Breast epithelium (tissue), 3 donors: Measurements from ENCODE around the gene SS18.

Experiments used
- POLR2A ChIP-seq: fragments of 450-650 bp; IDR thresholded peaks from one replicate; pipeline ENCODE4 v1.6.1; 2016; ENCODE audit warnings: antibody characterized with exemption, mild to moderate bottlenecking, moderate library complexity
- POLR2AphosphoS5 ChIP-seq, 3 donors: sonication (generic); formaldehyde crosslinking; IDR thresholded peaks; one replicate each; pipeline ENCODE4 v1.6.1; 2017; ENCODE audit warnings: antibody characterized with exemption in 3 of 3
- TF ChIP-seq, protein P1 (sequence below), 3 donors: fragments of 450-650 bp; IDR thresholded peaks; one replicate each; pipeline ENCODE4 v1.5.1; 2016 to 2017; ENCODE audit warnings: antibody characterized with exemption in 3 of 3, mild to moderate bottlenecking in 3 of 3, moderate library complexity in 3 of 3

GRCh38 chr18:26003817-26004216, 86.6 kb downstream of the SS18 start:
- TF ChIP-seq, protein P1, sequence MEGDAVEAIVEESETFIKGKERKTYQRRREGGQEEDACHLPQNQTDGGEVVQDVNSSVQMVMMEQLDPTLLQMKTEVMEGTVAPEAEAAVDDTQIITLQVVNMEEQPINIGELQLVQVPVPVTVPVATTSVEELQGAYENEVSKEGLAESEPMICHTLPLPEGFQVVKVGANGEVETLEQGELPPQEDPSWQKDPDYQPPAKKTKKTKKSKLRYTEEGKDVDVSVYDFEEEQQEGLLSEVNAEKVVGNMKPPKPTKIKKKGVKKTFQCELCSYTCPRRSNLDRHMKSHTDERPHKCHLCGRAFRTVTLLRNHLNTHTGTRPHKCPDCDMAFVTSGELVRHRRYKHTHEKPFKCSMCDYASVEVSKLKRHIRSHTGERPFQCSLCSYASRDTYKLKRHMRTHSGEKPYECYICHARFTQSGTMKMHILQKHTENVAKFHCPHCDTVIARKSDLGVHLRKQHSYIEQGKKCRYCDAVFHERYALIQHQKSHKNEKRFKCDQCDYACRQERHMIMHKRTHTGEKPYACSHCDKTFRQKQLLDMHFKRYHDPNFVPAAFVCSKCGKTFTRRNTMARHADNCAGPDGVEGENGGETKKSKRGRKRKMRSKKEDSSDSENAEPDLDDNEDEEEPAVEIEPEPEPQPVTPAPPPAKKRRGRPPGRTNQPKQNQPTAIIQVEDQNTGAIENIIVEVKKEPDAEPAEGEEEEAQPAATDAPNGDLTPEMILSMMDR (IDR thresholded peaks at IDR 0.05) = no peak
- TF ChIP-seq POLR2A (no peak), POLR2AphosphoS5 (IDR thresholded peaks at IDR 0.05) (no peak)
